HG02885 (cell line): ENCODE data around the gene CARS2.

ENCODE experiments used
- ATAC-seq: cut with Tn5 transposase; IDR thresholded peaks from one replicate; pipeline ENCODE4 v1.9.1; 2021; ENCODE audit warnings: mild to moderate bottlenecking; ENCODE audit not compliant: unreplicated experiment, poor library complexity

Gene CARS2

GRCh38 chr13:110658218-110658911 lies 47.6 kb downstream of the CARS2 start:
- ATAC-seq: peak; percentile 86

- no peak for ATAC-seq
These were observed 48.7 kb downstream of the CARS2 start for GRCh38 chr13:110657196-110657595.

- no peak for ATAC-seq
These were observed 52.1 kb downstream of the CARS2 start for GRCh38 chr13:110653851-110654250.

GRCh38 chr13:110653271-110653670 lies 52.6 kb downstream of the CARS2 start:
- ATAC-seq: no peak

GRCh38 chr13:110652764-110653163 lies 53.2 kb downstream of the CARS2 start:
- ATAC-seq: no peak

GRCh38 chr13:110652231-110652730 lies 53.6 kb downstream of the CARS2 start:
- ATAC-seq: no peak

- ATAC-seq: no peak
These were observed 54.1 kb downstream of the CARS2 start for GRCh38 chr13:110651726-110652230.

- ATAC-seq: no peak
These were observed 54.6 kb downstream of the CARS2 start for GRCh38 chr13:110651271-110651670.

GRCh38 chr13:110650436-110650835 lies 55.5 kb downstream of the CARS2 start:
- ATAC-seq: no peak

GRCh38 chr13:110649551-110649950 lies 56.4 kb downstream of the CARS2 start:
- no peak for ATAC-seq

- no peak for ATAC-seq
These were observed 57.0 kb downstream of the CARS2 start for GRCh38 chr13:110648848-110649421.

- no peak for ATAC-seq
These were observed 57.6 kb downstream of the CARS2 start for GRCh38 chr13:110648146-110648819.

GRCh38 chr13:110647365-110647737 lies 58.6 kb downstream of the CARS2 start:
- ATAC-seq: no peak

GRCh38 chr13:110646442-110647364 lies 59.2 kb downstream of the CARS2 start:
- no peak for ATAC-seq

GRCh38 chr13:110645750-110646149 lies 60.2 kb downstream of the CARS2 start:
- ATAC-seq: no peak

GRCh38 chr13:110644892-110645521 lies 60.9 kb downstream of the CARS2 start:
- ATAC-seq: peak; percentile 85

- ATAC-seq: no peak
These were observed 62.0 kb downstream of the CARS2 start for GRCh38 chr13:110643768-110644421.

GRCh38 chr13:110643324-110643723 lies 62.6 kb downstream of the CARS2 start:
- ATAC-seq: no peak

GRCh38 chr13:110642291-110642981 lies 63.5 kb downstream of the CARS2 start:
- ATAC-seq: no peak
